HepG2 (cell line): ENCODE measurements around the gene ZNHIT1. TPM values are rescaled to one million over a fixed set of nuclear protein-coding genes. Genes with fewer than 3 reads are reported as not detected.

Source experiments
- CAMTA2 ChIP-seq: sonication (generic); formaldehyde crosslinking; IDR thresholded peaks from 2 replicates; pipeline ENCODE4 v1.4.0; 2020; ENCODE audit warnings: mild to moderate bottlenecking, missing genetic modification reagents, borderline replicate concordance
- KAT8 ChIP-seq: IDR thresholded peaks from 2 replicates; pipeline ENCODE4 v1.6.1; 2016; ENCODE audit warnings: missing genetic modification reagents, missing compliant biosample characterization
- KLF12 ChIP-seq: sonication (generic); formaldehyde crosslinking; IDR thresholded peaks from 2 replicates; pipeline ENCODE4 v1.4.0; 2020; ENCODE audit warnings: missing genetic modification reagents, borderline replicate concordance
- KMT2A ChIP-seq: sonication (generic); formaldehyde crosslinking; IDR thresholded peaks from 2 replicates; pipeline ENCODE4 v1.4.0; 2020; ENCODE audit warnings: missing genetic modification reagents
- POLR2A ChIP-seq, 2 experiments: IDR thresholded peaks; 2 replicates each; pipeline ENCODE4 v1.6.1; 2011; ENCODE audit warnings: low read depth in 2 of 2, low read length in 2 of 2, mild to moderate bottlenecking in 1 of 2, moderate library complexity in 1 of 2; ENCODE audit not compliant: insufficient read depth in 1 of 2
- SMARCE1 ChIP-seq: fragments of 450-650 bp; IDR thresholded peaks from 2 replicates; pipeline ENCODE4 v1.6.1; 2017; ENCODE audit warnings: borderline replicate concordance
- SMYD3 ChIP-seq: sonication (generic); formaldehyde crosslinking; IDR thresholded peaks from 2 replicates; pipeline ENCODE4 v1.8.1; 2023; ENCODE audit warnings: mild to moderate bottlenecking, missing genetic modification reagents
- SP4 ChIP-seq: sonication (generic); formaldehyde crosslinking; IDR thresholded peaks from 2 replicates; pipeline ENCODE4 v1.8.1; 2023; ENCODE audit warnings: mild to moderate bottlenecking, missing genetic modification reagents
- STAG1 ChIP-seq: sonication (generic); formaldehyde crosslinking; IDR thresholded peaks from 2 replicates; pipeline ENCODE4 v1.4.0; 2020; ENCODE audit warnings: missing genetic modification reagents
- ZBTB7B ChIP-seq: sonication (generic); formaldehyde crosslinking; IDR thresholded peaks from 2 replicates; pipeline ENCODE4 v1.4.0; 2020; ENCODE audit warnings: missing genetic modification reagents
- ZIK1 ChIP-seq: sonication (generic); formaldehyde crosslinking; IDR thresholded peaks from 2 replicates; pipeline ENCODE4 v1.5.0; 2020; ENCODE audit warnings: mild to moderate bottlenecking, low read depth, missing genetic modification reagents, borderline replicate concordance
- ZMYM4 ChIP-seq: sonication (generic); formaldehyde crosslinking; IDR thresholded peaks from 2 replicates; pipeline ENCODE4 v1.8.1; 2023; ENCODE audit warnings: mild to moderate bottlenecking, missing genetic modification reagents
- ZNF10 ChIP-seq: sonication (generic); formaldehyde crosslinking; IDR thresholded peaks from 2 replicates; pipeline ENCODE4 v1.4.0; 2020; ENCODE audit warnings: mild to moderate bottlenecking, low read depth, missing genetic modification reagents, borderline replicate concordance
- polyA plus RNA-seq, 8 experiments: library from polyadenylated mRNA; depleted of rRNA in 3 of 8; stranded (reverse) in 7 of 8; unstranded in 1 of 8; fragments of >200 nt; fragmentation: Illumina TruSeq in 4 of 8; extraction: Trizol in 4 of 8; gene quantifications; 2 replicates each; pipeline versions ENCODE4 v1.2.1 to v1.2.3, GENCODE V29; 2011 to 2016; ENCODE audit warnings: low read depth in 4 of 8, missing spikeins in 1 of 8, mixed read lengths in 1 of 8; ENCODE audit not compliant: insufficient read depth in 1 of 8
- total RNA-seq, 5 experiments: library from RNA; depleted of rRNA; stranded (reverse); fragments of >200 nt; fragmentation: Illumina TruSeq; extraction: Trizol; gene quantifications; 2 replicates each; pipeline ENCODE4 v1.2.3, GENCODE V29; 2016; ENCODE audit warnings: low read depth in 1 of 5
- TF ChIP-seq, protein P1 (sequence below): sonication (generic); formaldehyde crosslinking; IDR thresholded peaks from 2 replicates; pipeline ENCODE4 v1.4.0; 2020; ENCODE audit warnings: missing genetic modification reagents
- TF ChIP-seq, protein P2 (sequence below): IDR thresholded peaks from 2 replicates; pipeline ENCODE4 v1.6.1; 2012; ENCODE audit warnings: low read length, improper control_type of control experiment
- TF ChIP-seq, protein P3 (sequence below): IDR thresholded peaks from 2 replicates; pipeline ENCODE4 v1.6.1; 2016; ENCODE audit warnings: mild to moderate bottlenecking, missing biosample characterization, missing genetic modification reagents
- TF ChIP-seq, protein P4 (sequence below): sonication (generic); formaldehyde crosslinking; IDR thresholded peaks from 2 replicates; pipeline ENCODE4 v1.5.1; 2020; ENCODE audit warnings: mild to moderate bottlenecking, missing genetic modification reagents, moderate library complexity
- TF ChIP-seq, protein P5 (sequence below): sonication (generic); formaldehyde crosslinking; IDR thresholded peaks from 2 replicates; pipeline ENCODE4 v1.5.1; 2020; ENCODE audit warnings: mild to moderate bottlenecking, missing genetic modification reagents, borderline replicate concordance
- TF ChIP-seq, protein P6 (sequence below): sonication (generic); formaldehyde crosslinking; IDR thresholded peaks from 2 replicates; pipeline ENCODE4 v1.5.0; 2020; ENCODE audit warnings: mild to moderate bottlenecking, missing genetic modification reagents

The ZNHIT1 gene
- total and polyA plus RNA-seq, 2 of the 13 experiments (the other 11 are each of a cell fraction or from before 2014, with no cell fraction given): 32.5 to 64.5 TPM

DNA sequence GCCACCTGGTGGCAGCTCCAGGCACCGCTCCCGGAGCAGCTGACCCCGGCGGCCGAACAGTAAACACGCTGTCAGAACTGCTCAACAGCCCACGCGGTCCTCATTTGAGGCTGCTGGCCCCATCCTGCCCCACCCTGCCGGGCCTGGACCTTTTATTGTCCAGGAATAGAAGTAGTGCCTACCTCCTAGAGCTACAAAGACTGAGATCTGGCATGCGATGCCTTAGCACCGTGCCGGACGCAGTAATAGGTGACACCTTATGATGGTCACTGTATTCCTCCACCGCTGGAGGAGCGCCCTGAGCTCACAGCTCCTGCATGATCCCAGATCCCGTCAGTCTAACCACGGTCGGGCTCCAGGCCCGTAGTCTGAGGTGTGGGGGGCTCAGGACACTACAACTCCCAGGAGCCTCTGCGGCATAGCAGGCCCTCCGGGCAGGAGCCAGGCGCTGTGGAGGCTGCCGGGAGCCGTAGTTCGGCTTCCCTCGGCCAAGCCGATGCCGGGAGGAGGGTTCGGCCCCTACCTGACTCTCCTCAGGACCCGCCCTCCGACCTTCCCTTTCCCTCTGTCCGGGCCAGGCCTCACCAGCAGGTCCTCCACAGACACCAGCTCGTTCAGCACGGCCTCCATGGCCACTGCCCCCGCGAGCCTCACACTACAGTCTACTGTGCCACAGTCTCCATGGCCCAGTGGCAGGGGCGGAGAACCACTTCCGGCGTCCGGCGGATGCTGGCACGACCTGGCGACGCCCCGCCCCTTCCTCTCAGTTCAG, 26.6 kb downstream of the ZNHIT1 start, which contains the start of gene FIS1 (continued):
- TF ChIP-seq, protein P1, sequence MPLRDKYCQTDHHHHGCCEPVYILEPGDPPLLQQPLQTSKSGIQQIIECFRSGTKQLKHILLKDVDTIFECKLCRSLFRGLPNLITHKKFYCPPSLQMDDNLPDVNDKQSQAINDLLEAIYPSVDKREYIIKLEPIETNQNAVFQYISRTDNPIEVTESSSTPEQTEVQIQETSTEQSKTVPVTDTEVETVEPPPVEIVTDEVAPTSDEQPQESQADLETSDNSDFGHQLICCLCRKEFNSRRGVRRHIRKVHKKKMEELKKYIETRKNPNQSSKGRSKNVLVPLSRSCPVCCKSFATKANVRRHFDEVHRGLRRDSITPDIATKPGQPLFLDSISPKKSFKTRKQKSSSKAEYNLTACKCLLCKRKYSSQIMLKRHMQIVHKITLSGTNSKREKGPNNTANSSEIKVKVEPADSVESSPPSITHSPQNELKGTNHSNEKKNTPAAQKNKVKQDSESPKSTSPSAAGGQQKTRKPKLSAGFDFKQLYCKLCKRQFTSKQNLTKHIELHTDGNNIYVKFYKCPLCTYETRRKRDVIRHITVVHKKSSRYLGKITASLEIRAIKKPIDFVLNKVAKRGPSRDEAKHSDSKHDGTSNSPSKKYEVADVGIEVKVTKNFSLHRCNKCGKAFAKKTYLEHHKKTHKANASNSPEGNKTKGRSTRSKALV (CRISPR knock-in tag): no peak; the same call in 1 of the 2 replicates
- TF ChIP-seq ZMYM4 (CRISPR knock-in tag) (0 out of 2 replicates have a peak, but pooled peaks have one; percentile 1), KMT2A (CRISPR knock-in tag) (no peak), STAG1 (CRISPR knock-in tag) (peak; percentile 73), ZIK1 (CRISPR knock-in tag) (peak; percentile 68), ZBTB7B (CRISPR knock-in tag) (peak; percentile 70; the same call in 1 of the 2 replicates), ZNF10 (no peak), POLR2A (IDR thresholded peaks at IDR 0.05; ENCODE audit: insufficient read depth in 1 of 2, low read depth in 2 of 2, low read length in 2 of 2) (peak; percentile 55 to 81; a peak in 3 of 4 replicates), SMARCE1 (no peak), CAMTA2 (CRISPR knock-in tag) (0 out of 2 replicates have a peak, but pooled peaks have one; percentile 69), KLF12 (CRISPR knock-in tag) (peak; percentile 69; the same call in 1 of the 2 replicates), SMYD3 (CRISPR knock-in tag) (peak; percentile 66; the same call in 1 of the 2 replicates), SP4 (CRISPR knock-in tag) (peak; percentile 23; the same call in 1 of the 2 replicates), KAT8 (CRISPR knock-in tag) (peak; percentile 84)
- TF ChIP-seq, protein P2, sequence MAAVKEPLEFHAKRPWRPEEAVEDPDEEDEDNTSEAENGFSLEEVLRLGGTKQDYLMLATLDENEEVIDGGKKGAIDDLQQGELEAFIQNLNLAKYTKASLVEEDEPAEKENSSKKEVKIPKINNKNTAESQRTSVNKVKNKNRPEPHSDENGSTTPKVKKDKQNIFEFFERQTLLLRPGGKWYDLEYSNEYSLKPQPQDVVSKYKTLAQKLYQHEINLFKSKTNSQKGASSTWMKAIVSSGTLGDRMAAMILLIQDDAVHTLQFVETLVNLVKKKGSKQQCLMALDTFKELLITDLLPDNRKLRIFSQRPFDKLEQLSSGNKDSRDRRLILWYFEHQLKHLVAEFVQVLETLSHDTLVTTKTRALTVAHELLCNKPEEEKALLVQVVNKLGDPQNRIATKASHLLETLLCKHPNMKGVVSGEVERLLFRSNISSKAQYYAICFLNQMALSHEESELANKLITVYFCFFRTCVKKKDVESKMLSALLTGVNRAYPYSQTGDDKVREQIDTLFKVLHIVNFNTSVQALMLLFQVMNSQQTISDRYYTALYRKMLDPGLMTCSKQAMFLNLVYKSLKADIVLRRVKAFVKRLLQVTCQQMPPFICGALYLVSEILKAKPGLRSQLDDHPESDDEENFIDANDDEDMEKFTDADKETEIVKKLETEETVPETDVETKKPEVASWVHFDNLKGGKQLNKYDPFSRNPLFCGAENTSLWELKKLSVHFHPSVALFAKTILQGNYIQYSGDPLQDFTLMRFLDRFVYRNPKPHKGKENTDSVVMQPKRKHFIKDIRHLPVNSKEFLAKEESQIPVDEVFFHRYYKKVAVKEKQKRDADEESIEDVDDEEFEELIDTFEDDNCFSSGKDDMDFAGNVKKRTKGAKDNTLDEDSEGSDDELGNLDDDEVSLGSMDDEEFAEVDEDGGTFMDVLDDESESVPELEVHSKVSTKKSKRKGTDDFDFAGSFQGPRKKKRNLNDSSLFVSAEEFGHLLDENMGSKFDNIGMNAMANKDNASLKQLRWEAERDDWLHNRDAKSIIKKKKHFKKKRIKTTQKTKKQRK: no peak
- TF ChIP-seq, protein P3, sequence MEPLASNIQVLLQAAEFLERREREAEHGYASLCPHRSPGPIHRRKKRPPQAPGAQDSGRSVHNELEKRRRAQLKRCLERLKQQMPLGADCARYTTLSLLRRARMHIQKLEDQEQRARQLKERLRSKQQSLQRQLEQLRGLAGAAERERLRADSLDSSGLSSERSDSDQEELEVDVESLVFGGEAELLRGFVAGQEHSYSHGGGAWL: peak; percentile 51; the same call in 1 of the 2 replicates
- TF ChIP-seq, protein P4, sequence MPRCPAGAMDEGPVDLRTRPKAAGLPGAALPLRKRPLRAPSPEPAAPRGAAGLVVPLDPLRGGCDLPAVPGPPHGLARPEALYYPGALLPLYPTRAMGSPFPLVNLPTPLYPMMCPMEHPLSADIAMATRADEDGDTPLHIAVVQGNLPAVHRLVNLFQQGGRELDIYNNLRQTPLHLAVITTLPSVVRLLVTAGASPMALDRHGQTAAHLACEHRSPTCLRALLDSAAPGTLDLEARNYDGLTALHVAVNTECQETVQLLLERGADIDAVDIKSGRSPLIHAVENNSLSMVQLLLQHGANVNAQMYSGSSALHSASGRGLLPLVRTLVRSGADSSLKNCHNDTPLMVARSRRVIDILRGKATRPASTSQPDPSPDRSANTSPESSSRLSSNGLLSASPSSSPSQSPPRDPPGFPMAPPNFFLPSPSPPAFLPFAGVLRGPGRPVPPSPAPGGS (CRISPR knock-in tag): no peak
- TF ChIP-seq, protein P5, sequence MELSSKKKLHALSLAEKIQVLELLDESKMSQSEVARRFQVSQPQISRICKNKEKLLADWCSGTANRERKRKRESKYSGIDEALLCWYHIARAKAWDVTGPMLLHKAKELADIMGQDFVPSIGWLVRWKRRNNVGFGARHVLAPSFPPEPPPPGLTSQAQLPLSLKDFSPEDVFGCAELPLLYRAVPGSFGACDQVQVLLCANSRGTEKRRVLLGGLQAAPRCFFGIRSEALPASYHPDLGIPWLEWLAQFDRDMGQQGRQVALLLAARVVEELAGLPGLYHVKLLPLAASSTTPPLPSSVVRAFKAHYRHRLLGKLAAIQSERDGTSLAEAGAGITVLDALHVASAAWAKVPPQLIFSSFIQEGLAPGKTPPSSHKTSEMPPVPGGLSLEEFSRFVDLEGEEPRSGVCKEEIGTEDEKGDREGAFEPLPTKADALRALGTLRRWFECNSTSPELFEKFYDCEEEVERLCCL (CRISPR knock-in tag): peak; percentile 31; the same call in 1 of the 2 replicates
- TF ChIP-seq, protein P6, sequence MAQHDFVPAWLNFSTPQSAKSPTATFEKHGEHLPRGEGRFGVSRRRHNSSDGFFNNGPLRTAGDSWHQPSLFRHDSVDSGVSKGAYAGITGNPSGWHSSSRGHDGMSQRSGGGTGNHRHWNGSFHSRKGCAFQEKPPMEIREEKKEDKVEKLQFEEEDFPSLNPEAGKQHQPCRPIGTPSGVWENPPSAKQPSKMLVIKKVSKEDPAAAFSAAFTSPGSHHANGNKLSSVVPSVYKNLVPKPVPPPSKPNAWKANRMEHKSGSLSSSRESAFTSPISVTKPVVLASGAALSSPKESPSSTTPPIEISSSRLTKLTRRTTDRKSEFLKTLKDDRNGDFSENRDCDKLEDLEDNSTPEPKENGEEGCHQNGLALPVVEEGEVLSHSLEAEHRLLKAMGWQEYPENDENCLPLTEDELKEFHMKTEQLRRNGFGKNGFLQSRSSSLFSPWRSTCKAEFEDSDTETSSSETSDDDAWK (CRISPR knock-in tag): no peak
